LoVo (cell line): ENCODE data around the gene OR2V1.
"Not testable (repeated sequence)": the region's sequence is repeated elsewhere in the genome, so short reads cannot be mapped to it uniquely, and the experiment has no call there.

Source experiments
- DNase-seq: peaks from one replicate; pipeline ENCODE4 v3.0.0-alpha.2; 2016; ENCODE audit warnings: low spot score

OR2V1 gene

DNA sequence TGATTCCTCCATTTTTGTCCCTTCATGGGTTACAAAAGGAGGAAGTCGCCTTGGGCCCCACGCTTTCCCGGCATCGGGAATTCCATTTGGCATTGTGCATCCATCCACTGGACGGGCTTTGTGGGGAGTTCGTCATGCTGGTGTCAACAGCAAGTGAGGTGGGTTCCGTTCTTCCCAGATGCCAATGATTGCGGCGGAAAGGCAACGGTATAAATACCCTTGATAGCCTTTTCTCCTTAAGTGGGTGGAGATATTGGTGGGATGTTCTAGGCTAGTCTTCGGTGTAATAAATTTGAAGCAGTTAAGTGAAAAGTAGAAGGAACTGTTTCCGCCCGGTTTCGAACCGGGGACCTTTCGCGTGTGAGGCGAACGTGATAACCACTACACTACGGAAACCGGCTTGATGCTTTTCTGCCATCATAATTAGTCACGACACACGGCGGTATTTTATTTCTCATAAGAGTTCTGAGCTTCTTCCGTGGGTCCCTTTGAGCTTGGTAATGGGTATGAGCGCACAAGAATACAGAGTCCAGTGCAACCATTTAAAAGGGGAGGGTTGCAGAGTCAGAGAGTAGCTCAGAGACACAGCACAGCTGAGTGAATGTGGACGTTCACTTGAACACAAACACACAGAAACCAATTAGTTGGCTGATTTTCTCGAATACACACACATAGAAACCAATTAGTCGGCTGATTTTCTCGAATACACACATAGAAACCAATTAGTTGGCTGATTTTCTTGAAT is 28.9 kb downstream of the OR2V1 start:
- not testable (repeated sequence) for DNase-seq

DNA sequence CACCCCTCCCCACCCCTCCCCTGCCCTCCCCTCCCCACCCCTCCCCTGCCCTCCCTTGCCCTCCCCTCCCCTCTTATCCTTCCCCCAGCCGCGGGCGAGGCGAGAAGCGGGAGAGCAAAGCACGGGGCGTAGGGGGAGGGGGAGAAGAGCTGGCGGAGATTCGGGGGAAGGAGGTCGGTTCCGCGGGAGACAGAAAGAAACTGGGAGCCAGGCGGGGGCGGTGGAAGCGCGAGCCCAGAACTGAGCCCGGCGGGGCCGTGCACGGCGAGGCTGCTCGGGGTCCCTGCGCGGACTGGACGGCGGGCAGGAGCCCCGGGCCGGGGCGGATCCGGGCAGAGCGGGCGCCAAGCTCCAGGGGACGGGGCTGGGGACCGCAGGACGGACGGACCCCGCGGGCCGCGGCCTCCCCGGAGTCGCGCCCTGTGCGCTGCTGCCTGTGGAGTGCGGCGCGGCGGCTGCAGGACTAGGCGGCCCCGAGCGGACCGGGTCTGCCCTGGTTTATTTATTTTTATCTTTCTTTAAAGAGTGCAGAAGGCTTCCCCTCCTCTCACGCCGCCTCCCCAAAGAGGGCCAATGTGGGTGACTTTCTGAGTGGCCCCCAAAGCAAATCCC is 29.8 kb downstream of the OR2V1 start:
- not testable (repeated sequence) for DNase-seq

DNA sequence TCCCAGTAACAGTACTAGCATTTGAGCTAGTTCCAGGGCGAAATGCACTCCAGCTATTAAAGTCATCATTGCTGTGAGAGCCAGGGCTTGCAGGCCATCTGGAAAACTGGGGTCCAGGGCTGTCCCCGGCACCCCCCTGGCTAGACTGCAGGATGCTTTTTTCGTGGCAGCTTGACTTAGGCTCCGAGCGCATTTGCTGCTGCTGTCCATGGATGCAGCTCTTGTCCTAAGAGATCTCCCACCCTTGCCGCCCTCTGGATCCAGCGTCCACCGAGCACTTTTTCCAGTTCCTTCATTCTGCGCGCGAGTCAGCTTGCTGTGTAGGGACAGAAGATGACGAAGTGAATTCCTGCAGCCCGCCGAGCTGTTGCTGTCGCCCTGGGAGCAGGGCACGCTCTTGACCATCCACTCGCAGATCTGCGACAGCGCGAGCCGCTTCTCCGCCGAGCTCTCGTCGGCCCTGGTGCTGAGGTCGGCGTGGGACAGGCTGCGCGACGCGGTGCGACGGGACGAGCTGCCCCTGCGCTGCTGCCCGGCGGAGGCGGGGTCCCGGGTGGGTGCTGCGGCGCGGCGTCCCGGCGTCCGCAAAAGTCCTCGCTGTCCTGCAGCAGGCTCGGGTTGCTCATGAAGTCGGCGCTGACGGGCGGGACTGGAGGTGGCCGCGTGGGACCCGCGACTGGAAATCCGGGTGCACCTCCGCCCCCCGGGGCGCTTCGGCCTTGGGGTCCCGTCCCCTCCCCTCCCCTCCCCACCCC is 30.7 kb downstream of the OR2V1 start:
- DNase-seq = no peak

DNA sequence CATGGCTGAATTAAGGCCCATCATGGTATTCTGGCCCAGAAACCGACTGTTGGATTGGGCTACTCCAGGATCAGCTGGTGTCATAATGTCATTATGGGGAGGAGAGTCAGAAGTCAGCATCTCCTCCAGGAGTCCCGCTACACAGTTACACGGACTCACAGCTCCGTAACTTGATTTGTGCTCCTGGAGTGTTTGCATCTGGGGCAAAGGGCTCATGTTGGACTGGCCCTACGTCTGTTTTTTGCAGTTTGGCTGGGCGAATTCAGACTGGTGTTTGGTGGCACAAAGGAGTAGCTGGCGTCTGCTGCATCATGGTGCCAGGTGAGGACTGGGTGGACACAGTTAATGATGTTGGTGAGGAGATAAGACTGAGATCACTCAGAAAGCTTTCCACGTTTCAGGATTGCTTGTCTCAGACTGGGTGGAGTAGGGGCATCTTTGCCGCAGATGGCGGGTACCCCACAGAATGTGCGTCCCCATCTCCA is 31.3 kb downstream of the OR2V1 start:
- DNase-seq = no peak

DNA sequence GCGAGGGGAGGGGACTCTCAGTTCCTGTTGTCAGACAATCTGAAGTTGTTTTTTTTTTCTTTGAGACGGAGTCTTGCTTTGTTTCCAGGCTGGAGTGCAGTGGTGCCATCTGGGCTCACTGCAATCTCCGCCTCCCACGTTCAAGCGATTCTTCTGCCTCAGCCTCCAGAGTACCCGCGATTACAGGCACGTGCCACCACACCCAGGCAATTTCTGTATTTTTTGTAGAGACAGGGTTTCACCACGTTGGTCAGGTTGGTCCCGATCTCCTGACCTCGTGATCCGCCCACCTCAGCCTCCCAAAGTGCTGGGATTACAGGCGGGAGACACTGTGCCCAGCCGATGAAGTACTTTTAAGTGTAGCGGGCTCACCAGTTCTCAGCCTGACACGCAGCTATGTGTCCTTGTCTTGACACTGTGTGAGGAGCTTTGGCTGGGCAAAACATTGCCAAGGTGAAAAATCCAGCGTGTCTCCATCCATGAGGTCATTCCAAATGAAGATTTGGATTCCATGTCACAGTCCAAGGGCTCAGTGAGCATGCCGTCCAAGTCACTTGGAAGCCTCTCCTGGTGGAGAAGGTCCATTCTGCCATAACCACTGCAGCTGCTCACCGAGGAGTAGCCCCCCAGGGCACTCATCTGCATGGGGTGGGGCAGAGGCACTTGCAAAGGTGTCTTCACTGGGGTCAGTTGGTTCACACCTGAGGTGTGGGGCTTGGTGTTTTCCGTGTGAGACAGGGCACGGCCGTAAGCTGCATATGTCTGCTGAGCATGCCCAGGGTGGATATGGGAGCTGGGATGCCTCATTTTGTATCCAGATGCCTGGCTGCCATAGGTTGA is 32.0 kb downstream of the OR2V1 start:
- no peak for DNase-seq

DNA sequence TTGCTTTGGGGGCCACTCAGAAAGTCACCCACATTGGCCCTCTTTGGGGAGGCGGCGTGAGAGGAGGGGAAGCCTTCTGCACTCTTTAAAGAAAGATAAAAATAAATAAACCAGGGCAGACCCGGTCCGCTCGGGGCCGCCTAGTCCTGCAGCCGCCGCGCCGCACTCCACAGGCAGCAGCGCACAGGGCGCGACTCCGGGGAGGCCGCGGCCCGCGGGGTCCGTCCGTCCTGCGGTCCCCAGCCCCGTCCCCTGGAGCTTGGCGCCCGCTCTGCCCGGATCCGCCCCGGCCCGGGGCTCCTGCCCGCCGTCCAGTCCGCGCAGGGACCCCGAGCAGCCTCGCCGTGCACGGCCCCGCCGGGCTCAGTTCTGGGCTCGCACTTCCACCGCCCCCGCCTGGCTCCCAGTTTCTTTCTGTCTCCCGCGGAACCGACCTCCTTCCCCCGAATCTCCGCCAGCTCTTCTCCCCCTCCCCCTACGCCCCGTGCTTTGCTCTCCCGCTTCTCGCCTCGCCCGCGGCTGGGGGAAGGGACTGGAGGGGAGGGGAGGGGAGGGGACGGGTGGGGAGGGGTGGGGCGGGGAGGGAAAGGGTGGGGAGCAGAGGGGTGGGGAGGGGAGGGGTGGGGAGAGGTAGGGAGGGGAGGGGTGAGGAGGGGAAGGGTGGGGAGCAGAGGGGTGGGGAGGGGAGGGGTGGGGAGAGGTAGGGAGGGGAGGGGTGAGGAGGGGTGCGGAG is 33.0 kb downstream of the OR2V1 start:
- not testable (repeated sequence) for DNase-seq

DNA sequence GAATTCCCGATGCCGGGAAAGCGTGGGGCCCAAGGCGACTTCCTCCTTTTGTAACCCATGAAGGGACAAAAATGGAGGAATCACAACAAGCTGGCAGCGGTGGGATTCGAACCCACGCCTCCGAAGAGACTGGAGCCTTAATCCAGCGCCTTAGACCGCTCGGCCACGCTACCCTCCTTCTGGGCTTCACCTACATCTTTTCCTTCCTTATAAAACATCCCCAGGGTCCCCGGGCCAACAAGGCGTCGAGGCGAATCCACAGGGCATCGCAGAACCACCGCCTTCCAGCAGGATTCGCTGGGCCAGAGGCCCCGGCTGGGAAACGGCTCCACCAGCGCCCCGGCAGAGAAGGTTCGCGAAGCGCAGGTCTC is 33.6 kb downstream of the OR2V1 start:
- DNase-seq = not testable (repeated sequence)

DNA sequence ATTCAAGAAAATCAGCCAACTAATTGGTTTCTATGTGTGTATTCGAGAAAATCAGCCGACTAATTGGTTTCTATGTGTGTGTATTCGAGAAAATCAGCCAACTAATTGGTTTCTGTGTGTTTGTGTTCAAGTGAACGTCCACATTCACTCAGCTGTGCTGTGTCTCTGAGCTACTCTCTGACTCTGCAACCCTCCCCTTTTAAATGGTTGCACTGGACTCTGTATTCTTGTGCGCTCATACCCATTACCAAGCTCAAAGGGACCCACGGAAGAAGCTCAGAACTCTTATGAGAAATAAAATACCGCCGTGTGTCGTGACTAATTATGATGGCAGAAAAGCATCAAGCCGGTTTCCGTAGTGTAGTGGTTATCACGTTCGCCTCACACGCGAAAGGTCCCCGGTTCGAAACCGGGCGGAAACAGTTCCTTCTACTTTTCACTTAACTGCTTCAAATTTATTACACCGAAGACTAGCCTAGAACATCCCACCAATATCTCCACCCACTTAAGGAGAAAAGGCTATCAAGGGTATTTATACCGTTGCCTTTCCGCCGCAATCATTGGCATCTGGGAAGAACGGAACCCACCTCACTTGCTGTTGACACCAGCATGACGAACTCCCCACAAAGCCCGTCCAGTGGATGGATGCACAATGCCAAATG is 34.1 kb downstream of the OR2V1 start:
- DNase-seq = not testable (repeated sequence)

DNA sequence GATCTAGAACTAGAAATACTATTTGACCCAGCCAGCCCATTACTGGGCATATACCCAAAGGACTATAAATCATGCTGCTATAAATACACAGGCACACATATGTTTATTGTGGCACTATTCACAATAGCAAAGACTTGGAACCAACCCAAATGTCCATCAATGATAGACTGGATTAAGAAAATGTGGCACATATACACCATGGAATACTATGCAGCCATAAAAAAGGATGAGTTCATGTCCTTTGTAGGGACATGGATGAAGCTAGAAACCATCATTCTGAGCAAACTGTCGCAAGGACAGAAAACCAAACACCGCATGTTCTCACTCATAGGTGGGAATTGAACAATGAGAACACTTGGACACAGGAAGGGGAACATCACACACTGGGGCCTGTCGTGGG is 35.8 kb downstream of the OR2V1 start:
- not testable (repeated sequence) for DNase-seq

DNA sequence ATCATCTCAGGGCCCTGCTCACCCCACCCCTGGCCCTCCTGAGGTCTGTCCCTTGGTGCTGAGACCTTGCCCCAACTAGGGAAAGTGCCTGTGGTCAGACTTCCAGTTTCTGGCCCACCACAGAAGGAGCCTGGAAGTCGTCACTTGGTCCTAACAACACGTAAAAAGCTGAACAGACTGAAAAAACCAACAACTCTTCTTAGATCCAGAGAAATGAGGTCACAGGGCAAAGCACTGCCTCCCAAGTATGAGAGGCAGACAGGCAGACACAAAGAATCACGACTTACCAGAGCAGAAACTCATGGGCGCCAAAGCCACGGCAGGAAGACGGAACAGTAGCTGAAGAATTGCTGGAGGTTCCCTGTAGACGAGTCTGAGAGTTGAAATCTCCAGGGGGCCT is 38.5 kb downstream of the OR2V1 start:
- DNase-seq = no peak

DNA sequence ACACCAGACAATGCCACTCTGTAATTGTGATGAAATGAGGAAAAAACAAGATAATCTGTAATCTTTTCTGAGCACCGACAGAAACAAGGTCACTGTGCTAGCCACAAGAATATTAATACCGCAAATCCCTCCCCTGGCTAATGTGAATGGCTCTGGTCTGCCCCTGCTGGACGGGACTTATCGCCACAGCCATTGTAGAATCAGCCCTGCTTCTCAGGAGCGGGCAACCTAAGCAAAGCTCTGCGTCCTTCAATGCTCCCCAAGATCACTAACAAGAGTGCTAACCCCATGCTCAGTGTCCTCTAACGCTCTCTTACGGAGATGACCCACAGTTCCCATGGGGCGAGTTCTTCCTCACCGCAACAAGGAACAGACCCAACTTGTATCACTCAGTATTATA is 42.7 kb downstream of the OR2V1 start:
- DNase-seq = no peak

DNA sequence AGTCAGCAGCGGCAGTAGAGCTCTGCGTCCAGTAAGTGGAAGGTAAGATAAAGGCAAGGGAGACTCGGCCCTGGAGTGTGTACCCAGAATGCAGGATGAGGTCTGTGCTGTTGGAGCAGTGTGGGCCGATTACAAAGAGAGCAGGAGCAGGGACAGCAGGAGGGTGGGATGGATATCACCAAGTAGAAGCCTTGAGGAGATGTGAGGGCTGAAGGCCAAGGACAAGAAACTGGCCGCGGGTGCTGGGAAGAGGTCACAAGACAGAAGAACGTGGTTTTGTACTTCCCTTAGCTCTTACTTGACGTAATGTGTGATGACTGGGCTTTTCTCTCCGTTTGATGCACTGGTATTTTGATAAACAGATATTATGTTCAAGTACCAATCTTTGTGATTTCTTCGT is 43.7 kb downstream of the OR2V1 start:
- DNase-seq = no peak

DNA sequence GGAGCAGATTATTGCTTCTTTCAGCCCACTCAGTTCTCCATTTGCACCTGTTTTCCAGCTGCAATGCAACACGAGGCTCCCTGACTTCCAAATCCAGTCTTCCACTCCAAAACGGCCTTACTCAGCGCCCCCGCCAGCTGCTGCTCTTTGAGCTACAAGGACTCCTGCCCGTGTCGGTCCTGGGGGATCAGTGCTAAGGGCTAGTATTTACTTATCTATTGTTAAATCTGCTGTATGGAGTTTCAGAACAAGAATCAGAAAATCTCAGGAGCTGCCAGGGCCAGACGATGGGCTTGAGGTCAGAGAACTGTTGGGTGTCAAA is 44.1 kb downstream of the OR2V1 start:
- DNase-seq = no peak

DNA sequence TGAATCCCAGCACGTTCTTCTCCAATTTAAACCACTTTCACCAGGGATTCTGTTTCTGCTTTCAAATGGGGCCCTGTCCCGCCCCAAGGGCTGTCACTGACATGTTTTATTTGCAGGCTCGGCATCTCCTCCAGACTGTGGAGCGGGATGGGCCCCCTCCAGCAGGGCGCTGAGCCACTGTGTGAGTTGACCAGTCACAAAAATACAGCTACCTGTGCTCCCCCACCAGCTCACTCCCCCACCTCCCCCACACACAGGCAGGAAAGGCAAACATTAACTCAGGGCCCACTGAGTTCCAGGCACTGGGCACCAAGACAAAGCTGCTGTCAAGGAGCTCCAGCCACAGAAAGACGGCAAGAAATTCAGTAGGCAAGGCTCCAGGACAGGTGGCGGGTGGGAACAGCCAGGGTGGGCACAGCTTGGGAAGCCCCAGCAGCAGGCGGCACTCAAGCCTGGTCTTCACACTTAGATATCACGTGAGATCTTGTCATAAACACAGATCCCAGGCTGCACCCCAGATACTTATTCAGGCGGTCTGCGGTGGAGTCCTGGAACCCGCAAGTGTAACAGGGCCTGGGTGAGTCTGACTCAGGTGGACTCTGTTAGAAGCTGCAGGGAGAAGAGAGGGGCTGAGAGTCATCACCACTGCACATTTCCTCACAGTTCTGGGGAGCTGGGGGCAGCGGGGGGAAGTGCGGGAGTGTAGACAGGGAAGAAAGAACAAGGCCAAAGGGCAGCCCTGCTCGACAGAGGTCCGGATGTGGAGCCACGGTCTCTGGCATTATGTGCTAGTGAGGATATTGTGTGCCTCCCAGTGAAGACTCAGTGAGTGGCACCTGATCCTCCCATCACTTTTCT is 44.7 kb downstream of the OR2V1 start:
- DNase-seq = no peak

DNA sequence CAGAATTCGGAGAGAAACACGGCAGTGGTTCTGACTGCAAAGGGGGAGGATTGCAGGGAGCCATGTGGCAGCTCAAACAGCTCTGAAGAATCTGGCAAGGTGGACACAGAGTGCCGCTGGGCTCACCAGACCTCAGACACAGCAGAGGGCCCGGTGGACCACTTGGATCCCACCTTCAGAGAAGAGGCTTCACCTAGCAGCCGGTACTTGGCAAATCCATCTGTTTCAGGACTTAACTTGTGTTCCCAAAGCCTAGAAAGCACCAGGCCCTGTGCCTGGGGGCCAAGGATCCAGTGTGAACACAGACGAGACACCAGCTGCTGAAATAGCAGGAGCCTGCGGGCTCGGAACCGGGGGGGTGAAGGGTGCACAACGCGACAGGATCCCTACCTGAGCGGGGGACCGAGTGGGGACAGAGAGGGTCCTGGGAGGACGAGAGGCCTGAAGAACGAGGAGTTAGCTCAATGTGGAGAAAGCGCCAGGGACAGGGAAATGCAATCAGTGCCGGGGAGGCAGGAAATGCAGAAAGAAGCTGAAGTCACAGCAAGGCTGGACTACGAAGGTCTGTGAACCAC is 46.3 kb downstream of the OR2V1 start:
- no peak for DNase-seq

DNA sequence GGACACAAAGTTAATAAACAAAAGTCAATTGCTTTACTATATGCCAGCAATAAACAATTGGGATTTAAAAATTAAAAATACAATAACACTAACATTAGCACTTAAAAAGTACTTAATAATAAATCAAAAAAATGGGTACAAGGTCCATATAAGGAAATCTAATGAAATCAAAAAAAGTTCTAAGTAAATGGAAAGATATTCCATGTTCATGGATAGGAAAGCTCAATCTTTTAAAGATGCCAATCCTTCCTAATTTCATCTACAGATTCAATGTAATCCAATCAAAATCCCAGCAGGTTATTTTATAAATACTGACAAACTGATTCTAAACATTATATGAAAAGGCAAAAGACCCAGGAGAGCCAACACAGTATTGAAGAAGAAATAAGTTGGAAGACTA is 49.0 kb downstream of the OR2V1 start:
- DNase-seq = no peak

DNA sequence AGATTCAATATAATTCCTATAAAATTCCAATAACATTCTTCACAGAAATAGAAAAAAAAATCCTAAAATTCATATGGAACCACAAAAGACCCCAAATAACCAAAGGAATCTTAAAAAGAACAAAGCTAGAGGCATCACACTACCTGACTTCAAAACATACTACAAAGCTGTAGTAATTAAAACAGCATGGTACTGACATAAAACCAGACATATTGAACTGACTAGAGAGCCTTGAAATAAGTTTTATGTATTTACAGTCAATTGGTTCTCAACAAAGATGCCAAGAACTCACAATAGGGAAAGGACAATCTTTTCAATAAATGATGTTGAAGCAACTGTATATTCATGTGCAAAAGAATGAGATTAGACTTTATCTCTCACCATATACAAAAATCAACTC is 54.0 kb downstream of the OR2V1 start:
- no peak for DNase-seq
